NCI-H82 treated with DMSO at 0.1 percent for 48 hours (cell line): ENCODE measurements around the gene CTTNBP2NL.

Source experiments
- DNase-seq: peaks from one replicate; lab custom pipeline; 2025; ENCODE audit not compliant: unreplicated experiment; lab: John Stamatoyannopoulos, UW

Gene CTTNBP2NL

GRCh38 chr1:112505878-112506277 lies 109.9 kb downstream of the CTTNBP2NL start:
- no peak for DNase-seq

GRCh38 chr1:112506306-112506705 lies 110.3 kb downstream of the CTTNBP2NL start:
- no peak for DNase-seq

- no peak for DNase-seq
Observed at GRCh38 chr1:112506731-112507130, 110.7 kb downstream of the CTTNBP2NL start.

GRCh38 chr1:112507336-112507735 lies 111.3 kb downstream of the CTTNBP2NL start:
- no peak for DNase-seq

- no peak for DNase-seq
Observed at GRCh38 chr1:112507921-112508277, 111.9 kb downstream of the CTTNBP2NL start.

- no peak for DNase-seq
Observed at GRCh38 chr1:112508278-112509004, 112.4 kb downstream of the CTTNBP2NL start, which contains the start of gene WNT2B. Gene WNT2B (plus strand): TSS chr1:112508965. CDS start chr1:112509263, 298 bp downstream.

GRCh38 chr1:112509005-112509659 lies 113.1 kb downstream of the CTTNBP2NL start:
- no peak for DNase-seq

- no peak for DNase-seq
Observed at GRCh38 chr1:112509660-112510178, 113.7 kb downstream of the CTTNBP2NL start.

- DNase-seq: no peak
Observed at GRCh38 chr1:112510340-112510739, 114.3 kb downstream of the CTTNBP2NL start.
